Spleen (tissue), 11 donors: ENCODE data around the gene SNCAIP. TPM values are rescaled to one million over a fixed set of nuclear protein-coding genes. Genes with fewer than 3 reads are reported as not detected.
A peak's percentile ranks its signal among the peaks of the same experiment; 100 is the strongest.

Experiments
- DNase-seq: peaks from one replicate; pipeline ENCODE4 v3.0.0-alpha.2; 2020
- H3K27ac ChIP-seq, 8 donors: fragments of 200-600 bp; sonication (generic) in 7 of 8; 1 replicate in 4 of 8; 2 replicates in 4 of 8; pipeline versions ENCODE4 v1.5.0 to v1.8.0; 2016 to 2021; ENCODE audit warnings: inconsistent platforms in 4 of 8, mild to moderate bottlenecking in 4 of 8, moderate library complexity in 1 of 8
- H3K27me3 ChIP-seq, 7 donors: fragments of 200-600 bp; sonication (generic) in 6 of 7; replicated peaks in 1 of 7; 1 replicate in 4 of 7; 2 replicates in 3 of 7; pipeline versions ENCODE4 v1.5.0 to v1.8.0; 2016 to 2021; ENCODE audit warnings: inconsistent platforms in 3 of 7, mild to moderate bottlenecking in 1 of 7
- H3K36me3 ChIP-seq, 6 donors: fragments of 200-600 bp; sonication (generic) in 5 of 6; 1 replicate in 4 of 6; 2 replicates in 2 of 6; pipeline versions ENCODE4 v1.5.0 to v1.8.0; 2016 to 2021; ENCODE audit warnings: inconsistent platforms in 2 of 6
- H3K4me1 ChIP-seq, 6 donors: fragments of 200-600 bp; sonication (generic) in 5 of 6; 1 replicate in 3 of 6; 2 replicates in 3 of 6; pipeline versions ENCODE4 v1.5.0 to v1.8.0; 2016 to 2021; ENCODE audit warnings: inconsistent platforms in 3 of 6
- H3K4me3 ChIP-seq, 8 donors: fragments of 200-600 bp; sonication (generic) in 7 of 8; 1 replicate in 4 of 8; 2 replicates in 4 of 8; pipeline versions ENCODE4 v1.5.0 to v1.8.0; 2016 to 2021; ENCODE audit warnings: inconsistent platforms in 4 of 8, mild to moderate bottlenecking in 4 of 8, moderate library complexity in 2 of 8
- H3K9me3 ChIP-seq, 8 donors: fragments of 200-600 bp; sonication (generic) in 7 of 8; 1 replicate in 4 of 8; 2 replicates in 4 of 8; pipeline versions ENCODE4 v1.5.0 to v1.8.0; 2016 to 2021; ENCODE audit warnings: inconsistent platforms in 4 of 8
- POLR2A ChIP-seq, 3 donors: fragments of 450-650 bp; IDR thresholded peaks; one replicate each; pipeline ENCODE4 v1.5.1; 2017; ENCODE audit warnings: antibody characterized with exemption in 3 of 3, mild to moderate bottlenecking in 1 of 3
- POLR2AphosphoS5 ChIP-seq, 3 donors: sonication (generic); formaldehyde crosslinking; IDR thresholded peaks; one replicate each; pipeline ENCODE4 v1.5.1; 2017; ENCODE audit warnings: antibody characterized with exemption in 3 of 3
- WGBS, 5 donors: extraction: QIAGEN DNeasy Blood & Tissue Kit in 3 of 5; methylation state at CpG; one replicate each; pipeline versions ENCODE4 v1.1.5 to v1.1.7; 2013 to 2018; 5-methylcytosine and 5-hydroxymethylcytosine counted together
- intact Hi-C: fragments of 100-400 bp; cut with DNase I; formaldehyde crosslinking; loops from one replicate; pipeline ENCODE4 v1.15.0; 2023; ENCODE audit warnings: low total_unique reads
- polyA plus RNA-seq, 3 donors: library from polyadenylated mRNA; stranded (reverse); fragments of 200-250 nt; gene quantifications; one replicate each; pipeline ENCODE4 v1.2.1, GENCODE V29; 2013
- total RNA-seq, 7 donors: library from RNA; depleted of rRNA in 3 of 7; stranded (reverse); fragments of >200 nt in 3 of 7; fragmentation: NEBNext Ultra II Directional in 4 of 7; extraction: Animal tissue kit (Norgen Biotek cat#: 25700) in 4 of 7; gene quantifications; one replicate each; pipeline versions ENCODE4 v1.1.0 to v1.2.1, GENCODE V29; 2016 to 2021
- TF ChIP-seq, protein P1 (sequence below), 11 experiments: fragments of 200-600 bp in 7 of 11; fragments of 450-650 bp in 4 of 11; sonication (generic) in 4 of 11; IDR thresholded peaks in 8 of 11; conservative IDR thresholded peaks in 3 of 11; 1 replicate in 7 of 11; 2 replicates in 4 of 11; pipeline versions ENCODE4 v1.4.0 to v1.8.0; 2016 to 2021; ENCODE audit warnings: antibody characterized with exemption in 11 of 11, inconsistent platforms in 4 of 11, mild to moderate bottlenecking in 1 of 11
- donor health status: healthy with polysubstance abuse.
- donor health status: DM: no; HTN: no; CAD: no; lungs with moderate emphysema.
- donor health status: DM: no; HTN: no; CAD: no.
- donor health status: Bipolar disorder and iron deficiency.
- donor health status: healthy.
- donor health status: DM: no; HTN: no; CAD: no.
- donor health status: DM: yes; HTN: yes; CAD: no.

The SNCAIP gene
- total and polyA plus RNA-seq, 10 donors, result 5.4 to 51.3 (median 17.8) TPM

DNA sequence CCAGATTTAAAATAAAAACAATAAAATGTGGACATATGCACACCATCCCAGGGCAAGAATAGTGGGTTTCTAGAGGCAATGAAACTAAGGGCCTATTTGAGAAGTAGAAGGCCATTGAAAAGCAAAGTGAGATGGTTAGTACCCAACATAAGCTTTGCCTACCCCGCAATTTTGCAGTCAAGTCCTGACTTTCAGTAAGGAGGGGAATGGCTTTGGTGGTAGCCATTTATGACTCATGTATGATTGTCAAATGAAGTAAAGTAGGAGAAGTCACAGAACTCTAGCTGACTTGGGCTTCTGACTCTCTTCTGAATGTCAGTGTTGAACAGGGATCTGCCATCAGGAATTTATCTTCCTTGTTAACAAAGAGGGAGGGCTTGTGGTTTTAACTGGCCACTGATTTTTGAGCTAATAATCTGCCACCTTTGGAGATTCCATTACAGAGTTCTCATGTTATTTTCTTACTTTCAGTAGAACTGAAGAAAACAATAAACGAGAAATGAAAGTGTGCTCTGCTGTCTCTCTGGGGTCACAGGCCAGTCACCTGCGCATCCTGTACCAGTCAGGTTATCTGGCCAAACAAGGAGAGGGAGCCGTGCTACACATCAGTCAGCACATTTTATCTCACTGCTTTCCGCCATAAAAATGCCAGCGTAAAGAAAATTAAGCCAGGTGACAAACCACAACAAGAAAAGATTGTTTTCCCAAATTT is 14.3 kb upstream of the SNCAIP start:
- H3K9me3 ChIP-seq, result no peaks in the 10 kb centered on the region
- no peak for TF ChIP-seq POLR2AphosphoS5 (IDR thresholded peaks at IDR 0.05)
- TF ChIP-seq, protein P1, sequence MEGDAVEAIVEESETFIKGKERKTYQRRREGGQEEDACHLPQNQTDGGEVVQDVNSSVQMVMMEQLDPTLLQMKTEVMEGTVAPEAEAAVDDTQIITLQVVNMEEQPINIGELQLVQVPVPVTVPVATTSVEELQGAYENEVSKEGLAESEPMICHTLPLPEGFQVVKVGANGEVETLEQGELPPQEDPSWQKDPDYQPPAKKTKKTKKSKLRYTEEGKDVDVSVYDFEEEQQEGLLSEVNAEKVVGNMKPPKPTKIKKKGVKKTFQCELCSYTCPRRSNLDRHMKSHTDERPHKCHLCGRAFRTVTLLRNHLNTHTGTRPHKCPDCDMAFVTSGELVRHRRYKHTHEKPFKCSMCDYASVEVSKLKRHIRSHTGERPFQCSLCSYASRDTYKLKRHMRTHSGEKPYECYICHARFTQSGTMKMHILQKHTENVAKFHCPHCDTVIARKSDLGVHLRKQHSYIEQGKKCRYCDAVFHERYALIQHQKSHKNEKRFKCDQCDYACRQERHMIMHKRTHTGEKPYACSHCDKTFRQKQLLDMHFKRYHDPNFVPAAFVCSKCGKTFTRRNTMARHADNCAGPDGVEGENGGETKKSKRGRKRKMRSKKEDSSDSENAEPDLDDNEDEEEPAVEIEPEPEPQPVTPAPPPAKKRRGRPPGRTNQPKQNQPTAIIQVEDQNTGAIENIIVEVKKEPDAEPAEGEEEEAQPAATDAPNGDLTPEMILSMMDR (IDR thresholded peaks at IDR 0.05 in 8 of 11, conservative IDR thresholded peaks at IDR 0.05 in 3 of 11), result no peak
- TF ChIP-seq POLR2A (IDR thresholded peaks at IDR 0.05), result no peak
- no peaks in the 10 kb centered on the region for H3K27me3 ChIP-seq
- intact Hi-C loops, result no loop called here
- no peaks in the 10 kb centered on the region for H3K36me3 ChIP-seq
- peaks cover 0 to 7% (median 0%) of the 10 kb centered on the region in 6 donors for H3K4me1 ChIP-seq
- peak overlapping the region in 3 of 8 donors; percentile 3 to 20 (median 14) for H3K27ac ChIP-seq
- DNase-seq, result no peak
- WGBS, 5 donors, result 64 to 81% (median 69%) methylated on average over 6 of the region's 6 CpGs
- H3K4me3 ChIP-seq, result no peak overlapping the region

DNA sequence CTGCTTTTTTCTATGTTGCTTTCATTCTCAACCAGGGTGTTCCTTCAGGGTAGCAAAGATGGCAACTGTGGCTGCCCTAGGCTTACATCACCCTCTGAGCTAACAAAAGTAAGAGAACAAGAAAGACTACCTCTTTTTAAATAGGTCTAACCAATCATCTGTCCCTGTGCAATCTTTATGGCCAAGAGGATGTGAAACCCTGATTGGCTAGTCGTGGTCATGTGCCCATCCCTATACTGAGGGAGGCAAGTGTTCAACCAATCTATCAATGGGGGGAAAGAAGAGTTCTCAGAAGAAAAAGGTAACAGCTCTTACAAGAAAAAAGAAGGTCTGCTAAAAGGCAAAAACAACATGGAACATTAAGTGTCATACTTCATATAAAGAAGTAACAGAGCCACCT is 11.7 kb upstream of the SNCAIP start:
- Histone ChIP-seq H3K27ac (peak overlapping the region in 2 of 8 donors; percentile 15 to 45), H3K27me3 (no peaks in the 10 kb centered on the region), H3K4me3 (no peak overlapping the region), H3K36me3 (no peaks in the 10 kb centered on the region), H3K4me1 (peaks cover 0 to 7% (median 0%) of the 10 kb centered on the region in 6 donors), H3K9me3 (no peaks in the 10 kb centered on the region)
- intact Hi-C loops, result no loop called here
- 56 to 88% (median 68%) methylated on average over 1 of the region's 1 CpG for WGBS, 5 donors
- TF ChIP-seq POLR2A (IDR thresholded peaks at IDR 0.05), result no peak
- TF ChIP-seq, protein P1 (IDR thresholded peaks at IDR 0.05 in 8 of 11, conservative IDR thresholded peaks at IDR 0.05 in 3 of 11), result no peak
- no peak for TF ChIP-seq POLR2AphosphoS5 (IDR thresholded peaks at IDR 0.05)
- no peak for DNase-seq

- peaks cover 0 to 7% (median 0%) of the 10 kb centered on the region in 6 donors for H3K4me1 ChIP-seq
- H3K27me3 ChIP-seq, result no peaks in the 10 kb centered on the region
- no peaks in the 10 kb centered on the region for H3K36me3 ChIP-seq
- intact Hi-C loops, result no loop called here
- 31 to 55% (median 51%) methylated on average over 2 of the region's 2 CpGs for whole genome bisulfite sequencing, 5 donors
- H3K9me3 ChIP-seq, result no peaks in the 10 kb centered on the region
- H3K27ac ChIP-seq, result peak overlapping the region in 2 of 8 donors; percentile 15 to 45
- no peak for DNase-seq
- TF ChIP-seq POLR2A (IDR thresholded peaks at IDR 0.05), result no peak
- no peak for TF ChIP-seq POLR2AphosphoS5 (IDR thresholded peaks at IDR 0.05)
- TF ChIP-seq, protein P1 (IDR thresholded peaks at IDR 0.05 in 8 of 11, conservative IDR thresholded peaks at IDR 0.05 in 3 of 11), result no peak
- H3K4me3 ChIP-seq, result no peak overlapping the region
Observed at GRCh38 chr5:122301016-122301415, 11.0 kb upstream of the SNCAIP start.

DNA sequence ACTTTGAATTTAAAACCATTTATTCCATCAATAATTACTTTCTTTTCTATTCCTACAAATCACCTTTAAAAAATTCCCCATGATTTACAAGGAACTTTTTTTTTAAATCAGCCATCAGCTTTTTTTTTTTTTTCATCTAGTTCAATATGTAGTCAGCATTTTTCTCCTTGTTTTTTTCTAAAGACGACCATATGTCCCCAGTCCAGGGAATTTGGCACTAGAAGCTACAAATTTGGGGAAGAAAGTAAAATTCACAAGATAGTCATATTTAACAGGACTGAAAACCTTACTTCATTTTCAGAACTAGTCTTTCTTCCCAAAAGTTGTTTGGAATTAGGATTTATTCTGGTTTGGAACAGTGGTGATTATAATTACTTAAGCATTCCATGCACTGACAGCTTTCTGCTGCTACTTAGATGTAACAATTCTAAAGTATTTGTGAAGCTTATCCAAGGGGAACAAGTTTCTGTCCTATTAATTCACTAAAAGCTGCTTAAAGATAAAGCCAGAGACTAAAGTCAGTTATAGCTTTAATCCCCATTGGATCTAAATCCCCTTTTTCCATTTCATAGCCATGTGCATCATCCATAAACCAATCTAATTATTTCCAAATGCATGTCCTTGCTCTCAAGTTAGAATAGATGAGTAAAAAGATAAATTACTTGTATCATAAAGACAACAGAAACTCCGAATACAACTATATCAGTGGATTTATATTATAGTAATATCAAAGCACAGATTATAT is 7.4 kb upstream of the SNCAIP start:
- H3K4me1 ChIP-seq, result peaks cover 0 to 7% (median 0%) of the 10 kb centered on the region in 6 donors
- no peak for DNase-seq
- peaks cover 0 to 8% (median 0%) of the 10 kb centered on the region in 8 donors for H3K9me3 ChIP-seq
- H3K36me3 ChIP-seq, result no peaks in the 10 kb centered on the region
- no peak overlapping the region for H3K27ac ChIP-seq
- peaks cover 0 to 8% (median 0%) of the 10 kb centered on the region in 7 donors for H3K27me3 ChIP-seq
- 75 to 91% (median 80%) methylated on average over 2 of the region's 2 CpGs for WGBS, 5 donors
- TF ChIP-seq POLR2AphosphoS5 (IDR thresholded peaks at IDR 0.05), result no peak
- intact Hi-C loops, result no loop called here
- no peak overlapping the region for H3K4me3 ChIP-seq
